Glutamatergic neuron (in vitro differentiated cells): ENCODE data around the gene ISM1. TPM values are rescaled to one million over a fixed set of nuclear protein-coding genes. Genes with fewer than 3 reads are reported as not detected.

Experiments
- DNase-seq: peaks from one replicate; pipeline ENCODE4 v3.0.0; 2022
- H3K27ac Mint-ChIP-seq: one replicate; pipeline ENCODE4 v1.8.0; 2020; ENCODE audit warnings: mild to moderate bottlenecking, mixed read lengths, inconsistent platforms; ENCODE audit not compliant: unreplicated experiment
- H3K27me3 Mint-ChIP-seq: one replicate; pipeline ENCODE4 v1.8.0; 2020; ENCODE audit warnings: mild to moderate bottlenecking, moderate library complexity, mixed read lengths, inconsistent platforms; ENCODE audit not compliant: unreplicated experiment
- H3K36me3 Mint-ChIP-seq: one replicate; pipeline ENCODE4 v1.8.0; 2020; ENCODE audit warnings: mild to moderate bottlenecking, mixed read lengths, inconsistent platforms; ENCODE audit not compliant: unreplicated experiment
- H3K4me1 Mint-ChIP-seq: one replicate; pipeline ENCODE4 v1.8.0; 2020; ENCODE audit warnings: mild to moderate bottlenecking, low read depth, mixed read lengths, inconsistent platforms; ENCODE audit not compliant: unreplicated experiment
- H3K4me3 Mint-ChIP-seq: one replicate; pipeline ENCODE4 v1.8.0; 2020; ENCODE audit warnings: mild to moderate bottlenecking, mixed read lengths, inconsistent platforms; ENCODE audit not compliant: unreplicated experiment
- H3K9me3 Mint-ChIP-seq: one replicate; pipeline ENCODE4 v1.8.0; 2020; ENCODE audit warnings: mild to moderate bottlenecking, moderate library complexity, mixed read lengths, inconsistent platforms; ENCODE audit not compliant: unreplicated experiment
- long read RNA-seq: library from polyadenylated mRNA; unstranded; transcript quantifications from one replicate; pipeline ENCODE4 v2.0.0, GENCODE V29; 2020; ENCODE audit not compliant: unreplicated experiment
- total RNA-seq: library from RNA; stranded (reverse); fragmentation: NEBNext Ultra II Directional; extraction: Animal tissue kit (Norgen Biotek cat#: 25700); gene quantifications from one replicate; pipeline ENCODE4 v1.2.1, GENCODE V29; 2021; ENCODE audit not compliant: unreplicated experiment
- TF ChIP-seq, protein P1 (sequence below): fragments of 200-600 bp; sonication (generic); IDR thresholded peaks from one replicate; pipeline ENCODE4 v1.5.0; 2021; ENCODE audit not compliant: partially characterized antibody, unreplicated experiment

Gene ISM1
- total RNA-seq, result 0.32 TPM
- long read RNA-seq, partial matches to known transcripts, result 0 of 1 reads
- long read RNA-seq, other reads (novel, unspliced or antisense), result 1 of 1 reads

DNA sequence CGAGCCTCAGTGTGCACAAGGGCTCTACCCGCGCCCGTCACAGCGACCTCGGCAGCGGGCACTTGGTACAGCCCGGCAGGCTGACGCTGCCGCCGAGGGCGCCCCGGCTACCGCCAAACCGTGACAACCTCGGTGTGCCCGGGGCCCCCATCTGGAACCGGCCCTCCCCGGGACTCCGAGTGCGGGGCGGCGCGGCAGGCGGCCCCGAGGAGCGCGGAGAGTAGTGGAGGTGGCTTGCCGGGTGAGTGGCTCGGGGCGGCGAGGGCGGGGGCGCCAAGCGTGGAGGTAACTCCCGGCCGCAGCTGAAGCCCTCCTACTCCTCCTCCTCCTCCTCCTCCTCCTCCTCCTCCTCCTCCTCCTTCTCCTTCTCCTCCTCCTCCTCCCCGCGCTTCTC is at the start of gene ISM1:
ISM1 (plus strand) TSS at position 371 of the 394 bp plus-strand sequence. CDS start 503 bp downstream, outside the sequence.
- TF ChIP-seq, protein P1, sequence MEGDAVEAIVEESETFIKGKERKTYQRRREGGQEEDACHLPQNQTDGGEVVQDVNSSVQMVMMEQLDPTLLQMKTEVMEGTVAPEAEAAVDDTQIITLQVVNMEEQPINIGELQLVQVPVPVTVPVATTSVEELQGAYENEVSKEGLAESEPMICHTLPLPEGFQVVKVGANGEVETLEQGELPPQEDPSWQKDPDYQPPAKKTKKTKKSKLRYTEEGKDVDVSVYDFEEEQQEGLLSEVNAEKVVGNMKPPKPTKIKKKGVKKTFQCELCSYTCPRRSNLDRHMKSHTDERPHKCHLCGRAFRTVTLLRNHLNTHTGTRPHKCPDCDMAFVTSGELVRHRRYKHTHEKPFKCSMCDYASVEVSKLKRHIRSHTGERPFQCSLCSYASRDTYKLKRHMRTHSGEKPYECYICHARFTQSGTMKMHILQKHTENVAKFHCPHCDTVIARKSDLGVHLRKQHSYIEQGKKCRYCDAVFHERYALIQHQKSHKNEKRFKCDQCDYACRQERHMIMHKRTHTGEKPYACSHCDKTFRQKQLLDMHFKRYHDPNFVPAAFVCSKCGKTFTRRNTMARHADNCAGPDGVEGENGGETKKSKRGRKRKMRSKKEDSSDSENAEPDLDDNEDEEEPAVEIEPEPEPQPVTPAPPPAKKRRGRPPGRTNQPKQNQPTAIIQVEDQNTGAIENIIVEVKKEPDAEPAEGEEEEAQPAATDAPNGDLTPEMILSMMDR, result no peak
- H3K4me3 Mint-ChIP-seq, result peak within 1 kb of the TSS; percentile 86
- no peak within 1 kb of the TSS for H3K27ac Mint-ChIP-seq
- DNase-seq, result peak; percentile 56
- peaks cover 5% of the 10 kb centered on the region for H3K9me3 Mint-ChIP-seq
- peaks cover 2% of the 10 kb centered on the region for H3K4me1 Mint-ChIP-seq
- no peaks in the 10 kb centered on the region for H3K36me3 Mint-ChIP-seq
- peaks cover 15% of the 10 kb centered on the region for H3K27me3 Mint-ChIP-seq

DNA sequence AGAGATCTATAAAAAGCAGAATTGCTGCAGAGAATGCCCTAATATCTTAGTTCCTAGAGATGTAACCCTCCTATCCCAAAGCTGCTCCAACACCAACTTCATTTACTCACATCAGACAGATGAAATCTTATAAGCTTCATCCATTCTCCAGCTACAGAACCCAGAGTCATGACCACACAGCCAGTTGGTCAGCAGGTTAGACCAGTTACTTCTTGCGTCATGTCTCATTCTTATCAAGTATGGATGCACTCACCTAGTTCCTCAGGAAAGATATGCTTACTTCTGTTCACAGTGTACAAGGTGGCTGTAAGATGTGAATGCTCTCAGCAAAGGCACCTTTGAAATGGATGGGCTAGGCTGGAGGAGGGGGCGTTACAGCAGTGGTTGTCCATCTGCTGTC is 47.9 kb upstream of the ISM1 start:
- H3K4me3 Mint-ChIP-seq, result no peak overlapping the region

DNA sequence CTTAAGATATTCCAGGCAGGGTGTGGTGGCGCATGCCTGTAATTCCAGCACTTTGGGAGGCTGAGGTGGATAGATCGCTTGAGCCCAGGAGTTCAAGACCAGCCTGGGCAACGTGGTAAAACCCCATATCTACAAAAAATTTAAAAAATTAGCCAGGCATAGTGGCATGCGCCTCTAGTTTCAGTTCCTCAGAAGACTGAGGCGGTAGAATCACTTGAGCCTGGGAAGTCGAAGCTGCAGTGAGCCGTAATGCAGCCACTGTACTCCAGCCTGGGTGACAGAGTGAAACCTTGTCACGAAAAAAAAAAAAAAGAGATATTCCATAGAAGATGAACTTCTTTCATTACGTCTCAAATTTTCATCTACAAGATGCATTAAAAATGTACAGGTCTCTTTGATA is 46.7 kb upstream of the ISM1 start:
- H3K9me3 Mint-ChIP-seq, result peaks cover 2% of the 10 kb centered on the region
- no peaks in the 10 kb centered on the region for H3K4me1 Mint-ChIP-seq
- DNase-seq, result no peak
- H3K27ac Mint-ChIP-seq, result no peak overlapping the region
- no peaks in the 10 kb centered on the region for H3K36me3 Mint-ChIP-seq
- TF ChIP-seq, protein P1, result no peak
- no peak overlapping the region for H3K4me3 Mint-ChIP-seq
- H3K27me3 Mint-ChIP-seq, result no peaks in the 10 kb centered on the region

More for the DNA sequence above, 47.9 kb upstream of the ISM1 start:
- no peaks in the 10 kb centered on the region for H3K27me3 Mint-ChIP-seq
- TF ChIP-seq, protein P1, result no peak
- H3K4me1 Mint-ChIP-seq, result no peaks in the 10 kb centered on the region
- peaks cover 2% of the 10 kb centered on the region for H3K9me3 Mint-ChIP-seq
- DNase-seq, result no peak
- H3K27ac Mint-ChIP-seq, result no peak overlapping the region
- no peaks in the 10 kb centered on the region for H3K36me3 Mint-ChIP-seq

DNA sequence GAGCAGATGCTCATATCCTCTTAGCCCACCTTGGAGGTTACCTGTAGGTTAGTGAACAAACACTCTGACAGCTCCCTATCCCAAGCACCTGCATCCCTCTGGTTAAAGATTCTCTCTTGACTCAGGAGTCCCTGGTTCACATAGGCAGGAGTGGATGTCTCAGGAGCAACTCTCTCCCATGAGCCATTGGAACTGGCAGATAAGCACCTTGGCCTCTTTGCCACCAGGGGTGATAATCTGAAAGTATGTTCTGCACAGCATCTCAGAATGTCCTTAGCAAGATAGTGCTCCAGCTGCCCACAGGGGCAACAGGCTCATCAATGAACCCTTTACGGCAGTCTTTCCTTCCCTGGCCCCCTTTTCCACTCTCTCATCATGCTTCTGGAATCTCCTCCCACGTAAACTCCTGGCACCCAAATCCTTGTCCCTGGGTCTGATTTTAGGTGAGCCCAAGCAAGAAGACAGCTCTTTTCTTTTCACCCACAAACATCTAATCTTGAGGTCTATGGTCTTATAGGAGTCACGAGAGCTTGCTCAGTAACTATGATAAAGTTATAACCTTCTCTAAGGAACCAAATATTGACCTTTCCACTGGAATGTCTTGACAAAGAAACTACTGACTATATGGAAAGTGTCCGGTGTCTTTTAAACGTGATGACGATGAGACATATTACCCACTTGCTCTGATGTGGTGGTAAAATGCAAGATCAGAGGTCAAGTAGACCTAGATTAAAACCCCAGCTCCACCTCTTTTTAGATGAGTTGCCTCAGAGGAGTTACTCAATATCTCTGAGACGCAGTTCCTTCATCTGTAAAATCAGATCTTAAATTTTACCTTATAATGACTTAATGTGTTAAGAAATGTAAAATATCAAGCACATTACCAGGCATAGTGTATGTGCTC is 39.8 kb upstream of the ISM1 start:
- no peak for DNase-seq
- H3K36me3 Mint-ChIP-seq, result no peaks in the 10 kb centered on the region
- no peak overlapping the region for H3K27ac Mint-ChIP-seq
- H3K4me3 Mint-ChIP-seq, result no peak overlapping the region
- no peaks in the 10 kb centered on the region for H3K27me3 Mint-ChIP-seq
- no peaks in the 10 kb centered on the region for H3K4me1 Mint-ChIP-seq
- TF ChIP-seq, protein P1, result no peak
- no peaks in the 10 kb centered on the region for H3K9me3 Mint-ChIP-seq

DNA sequence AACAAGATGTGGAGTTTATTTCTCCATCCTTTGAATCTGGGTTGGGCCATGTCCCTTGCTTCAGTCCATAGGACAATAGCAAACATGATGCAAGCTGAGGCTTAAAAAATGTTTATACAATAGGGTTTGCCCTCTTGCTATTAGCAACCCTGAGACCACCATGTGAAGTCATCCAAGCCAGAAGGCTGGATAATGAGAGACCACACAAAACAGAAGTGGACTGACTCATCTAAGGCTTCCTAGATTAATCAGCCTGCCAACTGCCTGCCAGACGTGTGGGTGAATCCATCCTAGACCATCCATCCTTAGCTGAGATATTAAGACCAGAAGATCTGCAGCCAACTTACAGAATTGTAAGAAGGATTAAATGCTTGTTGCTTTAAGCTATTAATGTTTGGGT is 38.1 kb upstream of the ISM1 start:
- Mint-ChIP-seq H3K27me3 (no peaks in the 10 kb centered on the region), H3K36me3 (peaks cover 8% of the 10 kb centered on the region), H3K4me1 (no peaks in the 10 kb centered on the region), H3K4me3 (no peak overlapping the region), H3K27ac (no peak overlapping the region), H3K9me3 (peaks cover 3% of the 10 kb centered on the region)
- DNase-seq, result no peak
- TF ChIP-seq, protein P1, result no peak
